CD4-positive, alpha-beta T cell treated with Interleukin-2 at 100 ng/mL for 4 hours (primary cell): ENCODE data around the gene TESK2.
"Not testable (repeated sequence)": the region's sequence is repeated elsewhere in the genome, so short reads cannot be mapped to it uniquely, and the experiment has no call there.

ENCODE experiments used
- DNase-seq: peaks from one replicate; pipeline ENCODE4 v3.0.0-alpha.2; 2020; ENCODE audit warnings: low spot score

The TESK2 gene

DNA sequence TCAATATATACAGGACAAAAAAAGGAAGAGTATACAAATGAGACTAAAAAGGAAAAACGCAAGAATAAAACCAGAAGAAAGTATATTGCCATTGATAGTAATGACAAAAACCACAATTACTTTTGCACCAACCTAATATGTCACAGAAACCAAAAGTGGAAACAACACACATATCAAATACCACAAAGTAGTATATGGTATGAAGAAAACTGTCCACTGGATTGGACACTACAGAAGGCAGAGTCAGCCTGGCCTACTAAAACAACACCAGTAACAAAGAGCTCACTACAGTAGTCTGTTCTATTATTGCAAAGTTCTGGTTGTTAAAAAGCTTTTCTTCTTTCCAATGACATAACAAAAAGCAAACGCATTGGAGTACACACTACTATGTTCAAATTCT is 17.7 kb downstream of the TESK2 start:
- no peak for DNase-seq

DNA sequence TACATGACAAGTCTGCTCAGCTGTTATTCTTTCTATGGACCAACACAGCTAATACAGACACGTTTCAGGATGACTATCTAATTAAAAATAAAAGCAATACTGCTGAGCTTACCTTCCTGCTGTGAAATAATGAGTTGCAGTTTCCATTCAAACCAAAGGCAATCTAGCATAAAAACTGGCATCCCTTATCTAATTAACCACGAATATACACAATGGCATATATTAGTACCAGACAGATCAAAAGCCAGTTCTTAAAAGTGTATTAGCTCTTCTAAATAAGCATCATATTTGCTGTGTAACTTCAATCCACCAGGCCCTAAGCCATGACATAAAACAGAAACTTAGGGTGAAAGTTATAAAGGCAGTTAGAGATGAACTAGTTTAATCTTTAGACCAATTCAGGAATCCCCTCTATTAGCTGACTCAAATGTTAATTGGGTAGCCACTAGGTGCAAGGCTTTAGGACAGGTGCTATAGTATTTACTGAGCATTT is 20.6 kb downstream of the TESK2 start:
- no peak for DNase-seq

DNA sequence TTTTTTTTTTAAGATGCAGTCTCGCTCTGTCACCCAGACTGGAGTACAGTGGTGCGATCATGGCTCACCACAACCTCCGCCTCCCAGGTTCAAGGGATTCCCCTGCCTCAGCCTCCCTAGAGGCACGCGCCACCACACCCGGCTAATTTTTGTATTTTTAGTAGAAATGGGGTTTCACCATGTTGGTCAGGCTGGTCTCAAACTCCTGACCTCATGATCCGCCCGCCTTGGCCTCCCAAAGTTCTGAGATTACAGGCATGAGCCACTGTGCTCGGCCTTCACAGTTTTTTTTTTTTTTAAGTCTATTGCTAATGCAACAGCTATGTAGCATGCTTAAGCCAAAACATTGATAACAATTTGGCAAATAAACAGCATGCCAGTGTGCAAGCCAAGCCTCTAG is 23.6 kb downstream of the TESK2 start:
- not testable (repeated sequence) for DNase-seq

- DNase-seq: no peak
Measured at GRCh38 chr1:45465277-45465676, 25.7 kb downstream of the TESK2 start.

DNA sequence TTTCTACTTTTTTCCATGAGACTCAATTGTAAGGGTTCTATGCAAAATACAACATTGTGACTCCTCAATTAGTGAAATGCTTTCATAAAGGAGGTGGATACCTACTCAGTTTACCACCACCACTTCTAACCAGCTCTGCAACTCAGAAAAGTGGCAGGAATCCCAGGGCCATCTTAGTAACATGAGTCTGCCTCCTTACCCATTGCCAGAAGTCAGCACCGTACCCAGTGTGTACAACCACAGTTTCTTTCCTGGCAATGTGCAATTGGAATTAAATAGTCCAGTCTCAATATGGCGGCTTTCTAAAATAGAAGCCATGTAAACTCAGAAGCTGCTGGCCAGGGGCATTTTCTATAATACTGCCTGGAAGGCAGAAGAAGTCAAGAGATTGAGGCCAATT is 32.1 kb downstream of the TESK2 start:
- DNase-seq: no peak

DNA sequence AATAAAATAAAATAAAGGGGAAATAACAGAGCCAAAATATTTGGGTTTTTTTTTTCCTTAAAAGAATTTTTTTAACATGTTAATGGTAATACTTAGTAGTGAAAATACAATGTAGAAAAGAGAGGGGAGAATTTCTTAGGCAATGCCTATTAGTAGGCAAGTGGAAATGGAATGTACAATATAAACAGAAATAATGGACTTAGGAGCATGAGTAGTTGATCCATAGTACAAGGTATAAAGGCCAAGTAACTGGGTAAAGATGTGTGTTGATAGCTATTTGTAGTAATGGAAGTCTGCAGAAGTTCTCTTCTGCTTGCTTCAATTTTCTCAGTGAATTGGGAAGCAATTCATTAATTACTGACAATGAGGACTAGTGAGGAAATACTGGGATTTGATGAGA is 34.4 kb downstream of the TESK2 start:
- no peak for DNase-seq

DNA sequence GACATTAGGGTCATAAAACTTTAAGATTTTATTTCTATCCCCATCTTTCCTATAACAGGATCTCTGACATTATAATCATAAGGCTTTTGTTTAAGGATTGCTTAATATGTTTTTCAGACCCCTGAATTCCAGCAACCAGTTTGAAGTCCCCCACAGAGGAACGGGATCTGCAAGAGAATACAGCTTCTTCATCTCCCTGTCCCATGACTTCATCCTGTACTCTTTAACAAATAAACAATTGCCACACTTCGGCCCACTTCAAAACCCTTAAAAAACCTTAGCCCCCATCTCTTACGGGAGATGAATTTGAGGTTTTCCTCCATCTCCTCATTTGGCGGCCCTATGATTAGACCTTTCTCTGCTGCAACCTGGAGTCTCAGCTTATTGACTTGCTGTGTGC is 35.8 kb downstream of the TESK2 start:
- no peak for DNase-seq

DNA sequence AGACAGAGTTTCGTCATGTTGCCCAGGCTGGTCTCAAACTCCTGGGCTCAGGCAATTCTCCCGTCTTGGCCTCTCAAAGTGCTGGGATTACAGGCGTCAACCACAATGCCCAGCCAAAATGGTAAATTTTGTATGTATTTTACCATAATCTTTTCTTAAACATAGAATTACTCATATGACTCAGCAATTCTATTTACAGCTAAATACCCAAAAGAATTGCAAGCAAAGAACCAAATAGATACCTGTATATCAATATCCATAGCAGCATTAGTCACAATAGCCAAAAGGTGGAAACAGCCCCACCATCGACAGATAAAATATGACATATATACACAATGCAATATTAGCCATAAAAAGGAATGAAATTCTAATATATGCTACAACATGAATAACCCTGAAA is 36.5 kb downstream of the TESK2 start:
- DNase-seq: no peak

- no peak for DNase-seq
Measured at GRCh38 chr1:45452503-45452902, 38.5 kb downstream of the TESK2 start.

- no peak for DNase-seq
Measured at GRCh38 chr1:45448357-45448756, 42.6 kb downstream of the TESK2 start.

GRCh38 chr1:45446950-45447672 is 43.9 kb downstream of the TESK2 start:
- DNase-seq: no peak

- DNase-seq: no peak
Measured at GRCh38 chr1:45446530-45446929, 44.4 kb downstream of the TESK2 start.

DNA sequence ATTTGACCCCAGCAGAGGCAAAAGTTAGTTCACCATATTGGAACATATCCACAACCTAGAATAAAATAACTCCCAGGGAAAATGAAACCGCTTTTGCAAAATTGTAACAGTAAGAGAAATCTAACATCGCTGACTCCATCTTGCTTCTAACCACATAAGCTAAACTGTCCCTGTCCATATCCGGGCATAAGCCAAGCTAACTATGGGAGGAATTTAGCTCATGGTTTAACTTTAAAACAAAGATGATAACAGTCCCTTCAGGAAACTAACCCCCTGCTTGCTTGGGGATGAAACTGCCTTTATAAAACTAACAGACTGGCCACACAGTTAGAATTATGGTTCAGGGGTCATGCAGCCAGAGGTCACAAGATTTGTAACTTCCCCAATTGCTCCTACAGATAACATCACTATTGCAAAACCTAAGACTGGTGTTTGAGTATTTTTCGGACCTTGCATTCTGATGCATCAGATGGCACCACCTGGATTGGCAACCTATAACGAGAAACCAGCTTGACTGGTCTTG is 46.3 kb downstream of the TESK2 start:
- DNase-seq: no peak

DNA sequence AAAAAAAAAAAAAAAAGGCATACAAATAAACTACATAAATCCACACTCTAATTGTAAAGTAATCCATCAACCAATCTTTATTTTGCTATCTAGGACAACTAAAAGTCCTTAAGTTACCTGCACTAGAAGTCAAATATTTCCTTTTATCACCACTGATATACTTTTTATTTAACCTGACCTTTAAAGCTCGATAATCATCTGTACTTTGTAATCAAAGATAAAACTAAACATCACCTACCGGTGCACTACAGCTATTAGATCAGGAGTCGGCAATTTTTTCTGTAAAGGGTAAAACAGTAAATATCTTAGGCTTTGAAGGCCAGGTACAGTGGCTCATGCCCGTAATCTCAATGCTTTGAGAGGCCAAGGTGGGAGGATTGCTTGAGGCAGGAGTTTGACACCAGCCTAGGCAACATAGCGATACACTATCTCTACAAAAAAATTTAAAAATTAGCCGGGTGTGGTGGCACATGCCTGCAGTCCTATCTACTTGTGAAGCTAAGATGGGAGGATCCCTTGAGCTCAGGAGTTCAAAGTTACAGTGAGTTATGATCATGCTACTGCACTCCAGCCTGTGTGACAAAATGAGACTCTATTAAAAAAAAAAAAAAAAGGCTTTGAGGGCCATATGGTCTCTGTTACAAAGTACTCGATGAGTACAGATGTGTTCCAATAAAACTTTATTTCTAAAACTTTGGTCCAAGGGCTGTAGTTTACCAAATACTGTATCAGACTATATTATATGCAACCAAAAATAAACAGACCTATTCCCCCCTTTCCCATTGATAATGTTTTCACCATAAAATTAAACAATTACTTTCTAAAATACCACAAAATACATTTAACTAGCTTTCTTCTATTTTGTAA is 47.1 kb downstream of the TESK2 start:
- DNase-seq: no peak

DNA sequence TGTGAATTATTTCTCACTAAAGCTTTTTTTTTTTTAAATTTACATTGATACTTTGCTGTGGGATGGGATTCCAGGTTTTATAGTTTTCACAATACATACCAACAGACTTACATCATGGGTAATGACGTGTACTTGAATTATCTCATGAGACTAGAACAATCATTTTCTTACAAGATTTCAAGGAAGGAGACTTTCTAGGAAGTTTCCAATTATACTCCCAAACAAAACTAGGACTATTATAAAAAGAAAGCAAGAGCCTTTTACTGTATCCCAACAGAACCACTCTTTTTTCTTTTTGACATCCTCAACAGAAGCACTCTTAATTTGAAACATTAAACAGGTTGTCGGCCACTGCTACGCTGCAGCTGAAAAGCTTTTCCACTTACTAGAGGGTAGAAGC is 48.7 kb downstream of the TESK2 start:
- no peak for DNase-seq

- DNase-seq: no peak
Measured at GRCh38 chr1:45437323-45437722, 53.6 kb downstream of the TESK2 start.

GRCh38 chr1:45430490-45430889 is 60.5 kb downstream of the TESK2 start:
- DNase-seq: no peak

DNA sequence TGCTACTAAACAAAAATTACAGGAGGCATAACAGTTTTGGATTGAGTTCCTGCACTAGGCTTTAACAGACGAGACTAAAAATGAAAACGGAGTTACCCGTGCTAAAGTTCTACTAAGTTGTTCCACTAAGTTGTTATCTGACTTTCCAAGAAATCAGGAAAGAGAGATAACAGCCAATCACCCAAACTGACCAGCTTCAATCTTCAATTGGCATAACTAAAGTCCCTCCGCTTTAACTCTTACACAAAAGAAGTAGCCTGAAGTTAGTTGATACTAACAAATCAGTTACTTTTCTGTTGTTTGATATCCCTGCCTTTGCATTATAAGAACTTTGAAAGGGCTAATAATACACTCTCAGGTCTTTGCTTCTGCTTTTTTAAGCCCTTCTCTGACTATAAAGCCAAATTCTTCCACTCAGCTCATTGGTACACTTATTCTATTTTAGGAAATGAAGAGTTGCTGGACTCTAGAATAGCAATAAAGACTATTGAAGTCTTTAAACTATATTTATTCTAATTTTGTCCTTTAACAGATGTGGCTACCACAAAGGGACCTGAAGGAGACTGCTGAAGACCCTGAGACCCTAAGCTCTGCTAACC is 61.3 kb downstream of the TESK2 start:
- no peak for DNase-seq

GRCh38 chr1:45423906-45424678 is 66.9 kb downstream of the TESK2 start:
- DNase-seq: no peak

GRCh38 chr1:45421935-45422334 is 69.0 kb downstream of the TESK2 start:
- no peak for DNase-seq

DNA sequence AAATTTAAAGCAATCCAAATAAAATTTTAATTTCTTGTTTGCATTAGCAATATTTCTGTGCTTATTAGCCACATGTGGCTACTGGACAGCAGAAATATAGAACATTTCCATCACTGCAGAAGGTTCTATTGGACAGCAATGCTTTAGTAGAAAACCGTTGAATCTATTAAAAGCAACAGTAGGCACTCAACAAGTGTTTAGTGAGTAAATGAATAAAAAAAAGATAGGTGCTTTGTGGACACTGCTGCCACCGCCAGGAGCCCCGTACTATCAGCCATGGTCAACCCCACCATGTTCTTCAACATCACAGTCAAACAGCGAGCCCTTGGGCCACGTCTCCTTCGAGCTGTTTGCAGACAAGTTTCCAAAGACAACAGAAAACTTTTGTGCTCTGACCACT is 76.2 kb downstream of the TESK2 start:
- no peak for DNase-seq

DNA sequence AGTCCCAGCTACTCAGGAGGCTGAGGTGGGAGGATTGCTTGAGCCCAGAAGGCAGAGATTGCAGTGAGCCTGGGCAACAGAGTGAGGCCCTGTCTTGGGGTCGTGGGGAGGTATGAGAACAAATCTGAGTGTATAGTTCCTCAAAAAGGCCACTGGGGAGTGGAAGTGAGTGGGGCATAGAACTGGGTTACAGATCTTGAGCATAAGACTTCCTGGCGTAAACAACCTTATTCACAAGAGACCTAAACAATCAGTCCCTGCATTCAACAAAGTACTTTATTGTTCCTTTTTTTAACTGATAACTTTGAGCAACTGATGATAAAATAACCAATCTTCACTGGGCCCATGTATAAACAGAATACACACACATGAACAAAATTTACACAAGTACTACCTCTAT is 78.1 kb downstream of the TESK2 start:
- no peak for DNase-seq
